PFSK-1 (cell line): ENCODE results near the gene PXDN.
A peak's percentile ranks its signal among the peaks of the same experiment; 100 is the strongest.

Source experiments
- FOXP2 ChIP-seq: optimal IDR thresholded peaks from 2 replicates; pipeline ENCODE3; 2011; ENCODE audit warnings: borderline replicate concordance, control low read depth, inconsistent platforms; ENCODE audit not compliant: insufficient read depth; ENCODE audit errors: extremely low read length, extremely low read depth
- POLR2AphosphoS5 ChIP-seq: IDR thresholded peaks from 2 replicates; pipeline ENCODE4 v1.6.1; 2012; ENCODE audit warnings: low read depth, mild to moderate bottlenecking, control low read depth, low read length, moderate library complexity
- REST ChIP-seq, 2 experiments: IDR thresholded peaks; 2 replicates each; pipeline versions ENCODE4 v1.6.1 to v1.8.0; 2011 to 2012; ENCODE audit warnings: low read depth in 2 of 2, low read length in 2 of 2, control low read depth in 1 of 2, inconsistent platforms in 1 of 2, mild to moderate bottlenecking in 1 of 2, moderate library complexity in 1 of 2; ENCODE audit not compliant: insufficient read depth in 1 of 2
- SIN3A ChIP-seq: IDR thresholded peaks from 2 replicates; pipeline ENCODE4 v1.6.1; 2012; ENCODE audit warnings: mild to moderate bottlenecking, low read length, moderate library complexity, borderline replicate concordance; ENCODE audit not compliant: insufficient read depth
- TAF1 ChIP-seq: IDR thresholded peaks from 2 replicates; pipeline ENCODE4 v1.6.1; 2012; ENCODE audit warnings: low read length, control low read depth, borderline replicate concordance; ENCODE audit not compliant: insufficient read depth

- TF ChIP-seq POLR2AphosphoS5 (peak; percentile 36; the same call in 1 of the 2 replicates), SIN3A (no peak), TAF1 (no peak), REST (IDR thresholded peaks at IDR 0.05; ENCODE audit: insufficient read depth in 1 of 2, low read depth in 2 of 2, low read length in 2 of 2) (no peak), FOXP2 (no peak)
Measured at GRCh38 chr2:1747065-1747941, 3.0 kb upstream of the PXDN start.
